CD4-positive, alpha-beta T cell treated with Interleukin-6 at 100 ng/mL for 8 hours (primary cell): ENCODE results near the gene NUMB.

Experiments
- DNase-seq: peaks from one replicate; pipeline ENCODE4 v3.0.0-alpha.2; 2020; ENCODE audit warnings: mixed read lengths, low spot score

Gene NUMB

DNA sequence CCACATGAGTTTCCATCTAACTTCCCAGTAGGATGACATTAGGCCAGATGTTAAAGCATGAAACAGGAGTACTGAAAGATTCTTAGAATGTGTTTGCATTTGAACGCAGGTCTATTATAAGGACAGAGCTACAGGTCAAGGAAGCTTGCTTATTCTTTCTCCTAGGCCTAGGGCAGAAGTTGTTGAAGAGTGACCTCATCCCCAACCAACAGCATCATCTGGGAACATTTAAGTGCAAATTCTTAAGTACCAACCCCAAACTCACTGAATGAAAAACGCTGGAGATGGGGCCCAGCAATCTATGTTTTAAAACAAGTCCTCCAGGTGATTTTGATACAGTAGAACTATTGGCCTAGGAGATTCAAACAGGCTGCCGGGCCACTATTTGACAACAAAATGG is 168.6 kb downstream of the NUMB start:
- no peak for DNase-seq

DNA sequence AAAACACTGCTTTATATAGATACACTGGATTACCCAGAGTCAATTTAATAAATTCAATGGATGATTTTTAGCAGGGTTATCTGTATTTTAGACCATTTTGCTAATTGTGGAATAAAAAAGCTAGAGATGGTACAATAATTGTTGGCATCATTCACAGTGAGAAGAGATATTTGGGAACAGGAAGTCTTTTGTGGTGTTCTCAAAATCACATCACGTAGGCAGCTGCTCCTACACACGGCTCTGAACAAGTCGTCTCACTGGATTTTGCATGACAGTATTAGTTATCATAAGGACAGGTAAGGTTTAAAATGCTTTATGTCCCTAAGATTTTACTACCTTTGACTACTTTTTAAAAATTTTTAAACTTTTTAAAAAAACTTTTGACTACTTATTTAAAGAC is 169.0 kb downstream of the NUMB start:
- DNase-seq = no peak

DNA sequence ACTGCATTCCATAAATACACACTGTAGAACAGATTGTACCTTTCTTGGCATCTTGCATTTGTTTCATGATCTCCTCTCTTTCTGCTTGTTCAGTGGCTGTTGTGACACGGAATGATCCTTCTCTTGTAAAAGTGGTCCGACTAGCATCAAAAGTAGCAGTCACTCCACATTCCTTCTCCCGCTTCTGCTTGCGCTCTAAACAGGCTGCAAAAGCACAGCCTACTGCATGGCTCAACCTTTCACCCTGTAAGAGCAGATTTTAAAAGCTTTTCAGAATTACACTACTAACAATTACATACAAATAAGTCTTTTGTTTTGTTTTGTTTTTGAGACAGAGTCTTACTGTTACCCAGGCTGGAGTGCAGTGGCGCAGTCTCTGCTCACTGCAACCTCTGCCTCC is 171.3 kb downstream of the NUMB start:
- no peak for DNase-seq

DNA sequence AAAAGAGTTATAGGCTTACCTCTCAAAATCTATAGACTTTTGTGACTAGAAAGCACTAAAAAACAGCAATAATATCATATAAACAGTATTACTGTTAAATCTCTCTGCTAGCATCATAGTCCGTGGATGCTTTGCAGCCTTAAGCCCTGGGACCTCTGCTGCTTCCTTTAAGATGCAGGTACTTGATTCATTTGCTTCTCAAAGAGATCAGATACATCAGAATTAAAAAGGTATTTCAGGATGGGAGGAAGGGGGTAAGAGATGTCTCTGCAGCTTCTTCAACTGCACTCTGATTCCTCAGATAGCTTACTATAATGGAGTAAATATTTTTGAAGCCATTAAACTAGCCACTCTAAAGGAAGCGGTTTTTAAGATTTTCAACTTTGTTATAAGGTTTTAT is 171.7 kb downstream of the NUMB start:
- no peak for DNase-seq

DNA sequence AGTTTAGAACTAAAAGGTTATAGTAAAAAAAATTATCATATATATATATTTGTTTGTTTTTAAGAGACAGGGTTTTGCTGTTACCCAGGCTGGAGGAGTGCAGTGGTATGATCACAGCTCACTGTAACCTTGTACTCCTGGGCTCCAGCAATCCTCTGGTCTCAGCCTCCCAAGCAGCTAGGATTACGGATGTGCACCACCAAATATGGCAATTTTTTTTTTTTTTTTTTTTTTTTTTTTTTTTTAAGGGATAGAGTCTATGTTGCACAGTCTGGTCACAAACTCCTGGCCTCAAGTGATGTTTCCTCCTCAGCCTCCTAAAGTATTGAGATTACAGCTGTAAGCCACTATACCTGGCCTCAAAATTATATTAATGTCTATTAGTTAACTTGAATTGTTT is 172.4 kb downstream of the NUMB start:
- no peak for DNase-seq

DNA sequence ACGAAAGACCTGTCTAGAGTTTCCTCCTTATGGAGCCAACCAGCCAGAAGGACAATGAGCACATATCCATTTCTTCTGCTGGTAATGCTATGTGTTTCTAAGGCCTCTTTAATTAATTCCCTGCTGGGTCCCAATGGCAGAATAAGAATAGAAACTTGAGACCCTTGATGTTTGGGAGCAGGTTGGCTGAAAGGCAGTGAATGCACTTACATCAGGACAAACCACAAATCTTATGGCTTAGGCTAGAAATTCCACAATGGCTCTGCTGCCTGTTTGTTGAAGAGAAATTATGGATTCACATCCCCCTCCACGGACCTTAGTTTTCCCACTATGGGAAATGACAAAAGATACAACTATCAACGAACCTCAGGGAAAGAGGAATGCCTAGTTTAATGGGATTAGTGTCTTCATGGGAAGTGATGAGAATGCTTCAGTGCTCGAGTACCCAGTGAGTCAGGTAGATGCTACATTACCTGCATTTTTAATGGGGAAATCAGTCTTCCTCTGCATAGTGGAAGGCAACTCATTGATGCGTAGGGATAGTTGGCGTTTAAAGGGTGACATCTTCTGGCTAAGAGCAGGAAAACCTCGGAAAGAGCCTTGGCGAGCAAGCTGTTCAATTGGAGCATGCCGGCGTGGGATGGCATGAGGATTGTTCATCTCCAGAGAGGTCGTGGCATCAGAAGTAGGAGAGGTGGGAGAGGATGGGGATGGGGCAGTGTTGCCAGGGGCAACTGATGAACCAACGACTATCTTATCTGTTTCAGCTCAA is 174.6 kb downstream of the NUMB start:
- no peak for DNase-seq

DNA sequence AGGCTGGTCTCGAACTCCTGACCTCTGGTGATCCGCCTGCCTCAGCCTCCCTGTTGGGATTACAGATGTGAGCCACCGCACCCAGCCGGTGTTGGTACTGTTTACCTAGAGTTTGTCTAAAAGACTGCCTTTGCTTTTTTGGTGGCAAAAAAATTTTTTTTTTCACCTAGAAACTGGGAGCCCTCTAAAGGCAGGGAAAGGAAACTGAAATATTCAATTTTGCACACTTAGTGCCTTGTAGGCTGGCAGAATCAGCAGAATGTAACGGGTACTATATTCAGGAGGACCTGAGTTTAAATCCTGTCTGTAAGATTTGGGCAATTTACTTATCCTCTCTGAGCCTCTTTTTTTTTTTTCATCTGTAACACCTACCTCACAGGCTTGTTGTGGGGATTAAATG is 177.4 kb downstream of the NUMB start:
- no peak for DNase-seq

DNA sequence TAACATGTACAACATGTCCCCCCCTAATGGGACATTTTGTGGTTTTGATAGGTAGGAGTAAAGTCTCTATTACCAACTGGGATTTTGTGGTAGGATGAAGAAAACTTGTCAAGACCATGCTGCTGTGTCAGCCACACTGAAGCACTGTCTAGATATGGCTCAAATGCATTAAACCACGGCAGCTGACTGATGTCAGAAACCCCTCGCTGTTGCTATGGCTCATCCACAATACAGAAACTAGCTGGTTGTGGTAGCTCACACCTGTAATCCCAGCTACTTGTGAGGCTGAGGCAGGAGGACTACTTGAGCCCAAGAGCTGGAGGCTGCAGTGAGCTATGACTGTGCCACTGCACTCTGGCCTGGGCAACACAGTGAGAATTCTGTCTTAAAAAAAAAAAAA is 181.0 kb downstream of the NUMB start:
- no peak for DNase-seq

DNA sequence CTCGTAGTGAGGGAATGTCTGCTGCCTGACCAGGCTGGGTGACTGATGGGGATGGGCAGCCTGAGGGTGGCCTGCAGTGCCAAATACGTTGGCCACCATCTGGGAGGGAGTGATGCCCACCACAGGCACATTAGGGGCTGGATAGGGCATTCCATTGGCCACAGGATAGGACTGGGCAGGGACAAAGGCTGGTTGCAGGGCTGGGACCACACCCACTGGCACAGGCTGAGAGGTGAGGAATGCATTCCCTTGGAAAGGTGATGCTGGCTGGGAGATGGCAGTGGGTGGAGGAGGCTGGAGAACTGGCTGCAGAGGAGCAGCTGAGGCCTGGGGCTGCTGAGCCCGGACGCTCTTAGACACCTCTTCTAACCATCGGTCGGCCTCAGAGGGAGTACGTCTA is 181.5 kb downstream of the NUMB start:
- no peak for DNase-seq

DNA sequence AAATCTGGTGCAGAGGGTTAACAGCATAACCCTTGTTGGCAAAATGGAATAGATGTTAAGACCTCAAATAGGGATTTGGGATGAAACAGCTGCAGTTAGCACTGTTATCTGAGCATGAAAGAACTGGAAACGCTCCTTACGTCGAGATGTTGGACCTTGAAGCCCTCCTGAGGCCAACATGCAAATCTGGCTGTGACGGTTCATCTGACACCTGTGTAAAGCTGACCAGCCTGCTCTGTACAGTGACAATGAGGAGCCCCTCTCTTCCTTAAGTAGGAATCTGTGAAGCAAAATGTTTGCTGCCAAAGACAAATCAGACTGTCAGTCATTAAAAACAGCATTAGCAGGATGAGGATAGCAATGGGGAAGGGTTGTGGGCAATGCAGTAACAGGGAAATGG is 184.5 kb downstream of the NUMB start:
- DNase-seq = no peak

DNA sequence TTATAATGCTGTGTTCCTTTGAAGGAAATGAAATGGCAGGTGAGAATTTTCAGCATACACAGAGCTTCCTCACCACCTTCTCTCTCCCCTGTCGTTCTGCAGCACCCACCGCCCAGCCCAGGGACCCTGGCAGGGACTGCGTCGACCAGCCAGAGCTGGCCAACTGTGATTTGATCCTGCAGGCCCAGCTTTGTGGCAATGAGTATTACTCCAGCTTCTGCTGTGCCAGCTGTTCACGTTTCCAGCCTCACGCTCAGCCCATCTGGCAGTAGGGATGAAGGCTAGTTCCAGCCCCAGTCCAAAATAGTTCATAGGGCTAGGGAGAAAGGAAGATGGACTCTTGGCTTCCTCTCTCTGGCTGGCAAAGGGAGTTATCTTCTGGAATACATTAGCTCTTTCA is 186.0 kb downstream of the NUMB start:
- no peak for DNase-seq

DNA sequence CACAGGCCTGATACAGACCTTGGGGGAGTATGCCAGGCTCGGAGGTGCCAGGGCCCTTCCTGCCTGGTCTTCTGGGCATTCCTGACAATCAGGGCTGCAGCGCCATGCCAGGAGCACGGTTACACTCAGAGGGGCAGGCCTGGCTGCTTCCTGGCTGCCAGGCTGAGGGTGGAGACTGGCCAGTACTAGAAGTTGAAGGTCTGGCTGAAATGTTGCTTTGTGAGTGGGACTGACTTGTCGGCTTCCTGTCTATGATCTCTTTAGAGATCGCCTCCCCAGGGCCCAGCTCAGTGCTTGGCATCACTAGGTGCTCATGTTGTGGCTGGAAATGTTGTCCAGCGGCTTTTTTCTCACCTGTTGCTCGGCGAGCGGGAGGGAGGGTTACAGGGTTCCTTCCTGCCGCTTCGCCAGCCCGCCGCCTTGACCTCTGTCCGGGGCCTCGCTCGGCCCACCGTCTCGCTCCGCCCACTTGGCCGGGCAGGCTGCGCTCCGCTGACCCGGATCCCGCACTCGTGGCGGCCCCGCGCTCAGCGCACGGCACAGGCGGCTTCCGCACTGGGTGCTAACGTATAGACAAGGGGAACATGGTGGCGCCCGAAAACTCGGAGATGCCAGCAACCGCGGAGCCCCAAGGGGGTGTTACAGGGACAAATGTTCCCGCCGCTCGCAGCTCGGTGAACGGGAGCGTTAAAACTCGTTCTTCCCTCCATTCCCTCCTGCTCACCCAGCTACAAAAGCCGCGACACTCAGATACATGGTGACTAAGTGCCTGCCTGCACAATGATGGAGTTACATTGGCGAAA is 188.4 kb downstream of the NUMB start:
- DNase-seq = no peak

DNA sequence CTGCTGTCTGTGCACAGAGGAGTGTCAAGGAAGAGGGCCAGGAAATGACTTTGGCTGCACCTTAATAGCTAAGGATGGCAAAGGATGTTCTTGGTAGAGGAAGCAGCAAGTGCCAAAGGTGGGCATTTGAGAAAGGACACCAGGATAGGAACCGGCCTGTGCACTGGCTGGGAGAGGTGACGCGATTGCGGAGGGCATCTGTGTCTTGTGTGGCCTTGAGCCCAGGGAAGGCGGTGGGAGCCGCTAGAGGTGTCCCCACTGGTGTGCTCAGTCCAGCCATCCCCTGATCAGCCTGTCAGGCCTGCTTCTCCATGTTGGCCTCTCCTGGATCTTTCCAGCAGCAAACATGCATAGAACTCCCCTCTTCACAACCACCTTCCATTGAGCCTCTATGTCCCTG is 190.9 kb downstream of the NUMB start:
- DNase-seq = no peak

DNA sequence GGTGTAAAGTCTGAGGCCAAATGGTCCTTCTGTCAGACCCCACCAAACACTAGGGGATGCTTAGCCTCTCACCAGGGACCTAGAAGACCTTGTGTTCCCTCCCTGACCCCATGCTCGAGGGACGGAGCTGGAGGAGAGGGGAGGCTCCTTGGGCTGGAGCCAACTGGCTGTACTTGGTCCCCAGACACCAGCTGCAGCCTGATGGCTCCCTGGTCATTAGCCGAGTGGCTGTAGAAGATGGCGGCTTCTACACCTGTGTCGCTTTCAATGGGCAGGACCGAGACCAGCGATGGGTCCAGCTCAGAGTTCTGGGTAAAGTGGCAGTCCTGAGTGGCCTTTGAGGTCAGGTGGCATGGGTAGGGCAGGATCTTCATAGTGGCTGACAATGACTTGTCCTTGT is 192.0 kb downstream of the NUMB start:
- DNase-seq = no peak

DNA sequence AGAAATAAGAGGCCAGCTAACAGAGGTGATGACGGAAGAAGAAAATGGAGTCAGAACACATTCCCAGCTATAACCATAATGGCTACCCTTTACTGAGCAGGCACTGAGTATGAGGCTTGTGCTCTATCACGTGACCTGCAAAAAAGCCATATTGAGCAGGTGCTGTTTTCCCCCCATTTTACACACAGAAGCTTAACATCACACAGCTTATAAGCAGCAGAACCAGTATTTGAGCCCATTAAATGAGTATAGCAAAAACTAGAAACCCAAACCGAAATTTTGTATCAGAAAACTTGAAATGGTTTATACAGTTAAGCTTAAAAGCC is 192.7 kb downstream of the NUMB start:
- no peak for DNase-seq

DNA sequence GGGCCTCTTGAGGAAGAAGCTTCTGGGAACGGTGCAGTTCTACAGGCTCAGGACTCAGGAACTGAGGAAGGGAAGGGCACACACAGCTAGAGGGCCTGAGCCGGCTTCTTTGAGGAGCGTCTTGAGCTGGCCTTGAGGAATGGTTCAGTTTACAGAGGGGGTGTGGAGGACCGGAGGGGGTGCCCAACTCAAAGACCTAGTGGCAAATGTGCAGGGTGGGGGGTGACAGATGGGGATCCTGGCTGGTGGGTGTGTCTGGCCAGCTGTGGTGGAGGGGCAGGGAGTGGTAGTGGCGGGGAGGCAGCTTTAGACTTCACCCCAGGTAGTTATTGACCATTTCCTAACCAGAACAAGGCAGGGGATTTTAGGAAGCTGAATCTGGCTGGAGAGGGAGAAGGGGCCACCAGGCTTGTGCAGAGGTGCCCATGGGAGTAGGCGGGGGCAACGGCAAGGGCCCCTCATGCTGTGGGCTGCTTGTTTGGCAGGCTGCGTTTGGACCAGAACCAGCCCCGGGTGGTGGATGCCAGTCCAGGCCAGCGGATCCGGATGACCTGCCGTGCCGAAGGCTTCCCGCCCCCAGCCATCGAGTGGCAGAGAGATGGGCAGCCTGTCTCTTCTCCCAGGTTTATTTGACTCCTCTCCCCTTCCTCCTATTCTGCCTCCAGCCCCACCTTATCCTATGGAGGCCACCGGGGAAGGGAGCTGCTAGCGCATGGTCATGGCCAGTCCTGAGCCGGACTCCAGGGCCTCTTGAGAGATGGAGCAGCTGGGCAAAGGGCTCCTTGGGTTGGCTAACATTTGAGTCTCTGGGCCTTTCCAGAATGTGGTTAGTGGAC is 193.2 kb downstream of the NUMB start:
- DNase-seq = no peak

DNA sequence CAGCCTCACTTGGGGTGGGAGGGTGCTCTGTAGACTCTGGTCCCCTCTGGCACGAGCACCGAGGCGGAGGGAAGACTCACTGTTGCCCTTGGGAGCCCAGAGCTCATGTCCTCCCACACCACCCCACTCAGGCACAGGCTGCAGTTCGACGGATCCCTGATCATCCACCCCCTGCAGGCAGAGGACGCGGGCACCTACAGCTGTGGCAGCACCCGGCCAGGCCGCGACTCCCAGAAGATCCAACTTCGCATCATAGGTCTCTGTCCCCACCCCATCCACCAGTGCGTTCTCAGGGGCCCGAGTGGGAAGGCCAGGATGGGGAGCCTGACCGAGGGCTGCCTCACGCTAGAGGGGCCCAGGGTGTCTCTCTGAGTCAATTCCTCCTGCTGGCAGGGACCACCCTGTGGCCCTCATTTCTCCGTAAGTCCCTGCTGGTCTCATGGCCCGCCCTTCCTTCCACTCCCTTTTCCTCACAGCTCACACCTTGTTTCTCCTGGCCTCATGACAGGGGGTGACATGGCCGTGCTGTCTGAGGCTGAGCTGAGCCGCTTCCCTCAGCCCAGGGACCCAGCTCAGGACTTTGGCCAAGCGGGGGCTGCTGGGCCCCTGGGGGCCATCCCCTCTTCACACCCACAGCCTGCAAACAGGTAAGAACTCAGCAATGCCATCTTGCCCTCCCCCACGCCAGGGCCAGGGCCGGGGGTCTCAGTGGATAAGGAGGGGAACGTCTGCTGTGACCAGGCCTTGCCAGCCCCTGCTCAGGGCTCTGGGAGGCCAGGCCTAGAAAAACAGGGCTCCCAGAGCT is 194.1 kb downstream of the NUMB start:
- no peak for DNase-seq

DNA sequence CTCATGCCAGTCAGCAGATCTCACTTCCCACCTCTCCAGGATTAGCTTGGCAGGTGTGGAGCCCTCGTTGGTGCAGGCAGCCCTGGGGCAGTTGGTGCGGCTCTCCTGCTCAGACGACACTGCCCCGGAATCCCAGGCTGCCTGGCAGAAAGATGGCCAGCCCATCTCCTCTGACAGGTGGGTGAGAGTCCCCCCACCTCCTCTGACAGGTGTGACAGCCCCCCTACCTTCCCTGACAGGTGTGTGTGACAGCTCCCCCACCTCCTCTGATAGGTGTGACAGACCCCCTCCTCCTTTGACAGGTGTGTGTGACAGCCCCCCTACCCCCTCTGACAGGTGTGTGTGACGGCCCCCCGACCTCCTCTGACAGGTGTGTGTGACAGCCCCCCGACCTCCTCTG is 194.7 kb downstream of the NUMB start:
- no peak for DNase-seq

DNA sequence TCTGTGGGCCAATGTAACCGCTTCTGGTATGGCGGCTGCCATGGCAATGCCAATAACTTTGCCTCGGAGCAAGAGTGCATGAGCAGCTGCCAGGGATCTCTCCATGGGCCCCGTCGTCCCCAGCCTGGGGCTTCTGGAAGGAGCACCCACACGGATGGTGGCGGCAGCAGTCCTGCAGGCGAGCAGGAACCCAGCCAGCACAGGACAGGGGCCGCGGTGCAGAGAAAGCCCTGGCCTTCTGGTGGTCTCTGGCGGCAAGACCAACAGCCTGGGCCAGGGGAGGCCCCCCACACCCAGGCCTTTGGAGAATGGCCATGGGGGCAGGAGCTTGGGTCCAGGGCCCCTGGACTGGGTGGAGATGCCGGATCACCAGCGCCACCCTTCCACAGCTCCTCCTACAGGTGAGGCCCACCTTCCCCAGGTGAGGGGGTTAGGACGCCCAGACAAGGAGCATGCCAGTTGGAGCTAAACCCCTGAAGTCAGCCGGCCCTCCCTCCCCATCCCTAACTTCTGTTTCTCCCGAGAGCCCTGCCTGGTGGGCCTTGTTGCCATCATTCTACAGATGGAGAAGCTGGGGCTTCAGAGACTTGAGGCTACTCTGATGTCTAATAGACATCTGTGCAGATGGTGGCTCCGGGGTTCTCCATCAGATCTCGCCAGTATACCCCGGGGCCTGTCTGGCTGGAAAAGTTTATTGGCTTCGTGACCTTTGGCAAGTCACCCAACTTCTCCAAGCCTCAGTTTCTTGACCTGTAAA is 195.7 kb downstream of the NUMB start:
- no peak for DNase-seq

DNA sequence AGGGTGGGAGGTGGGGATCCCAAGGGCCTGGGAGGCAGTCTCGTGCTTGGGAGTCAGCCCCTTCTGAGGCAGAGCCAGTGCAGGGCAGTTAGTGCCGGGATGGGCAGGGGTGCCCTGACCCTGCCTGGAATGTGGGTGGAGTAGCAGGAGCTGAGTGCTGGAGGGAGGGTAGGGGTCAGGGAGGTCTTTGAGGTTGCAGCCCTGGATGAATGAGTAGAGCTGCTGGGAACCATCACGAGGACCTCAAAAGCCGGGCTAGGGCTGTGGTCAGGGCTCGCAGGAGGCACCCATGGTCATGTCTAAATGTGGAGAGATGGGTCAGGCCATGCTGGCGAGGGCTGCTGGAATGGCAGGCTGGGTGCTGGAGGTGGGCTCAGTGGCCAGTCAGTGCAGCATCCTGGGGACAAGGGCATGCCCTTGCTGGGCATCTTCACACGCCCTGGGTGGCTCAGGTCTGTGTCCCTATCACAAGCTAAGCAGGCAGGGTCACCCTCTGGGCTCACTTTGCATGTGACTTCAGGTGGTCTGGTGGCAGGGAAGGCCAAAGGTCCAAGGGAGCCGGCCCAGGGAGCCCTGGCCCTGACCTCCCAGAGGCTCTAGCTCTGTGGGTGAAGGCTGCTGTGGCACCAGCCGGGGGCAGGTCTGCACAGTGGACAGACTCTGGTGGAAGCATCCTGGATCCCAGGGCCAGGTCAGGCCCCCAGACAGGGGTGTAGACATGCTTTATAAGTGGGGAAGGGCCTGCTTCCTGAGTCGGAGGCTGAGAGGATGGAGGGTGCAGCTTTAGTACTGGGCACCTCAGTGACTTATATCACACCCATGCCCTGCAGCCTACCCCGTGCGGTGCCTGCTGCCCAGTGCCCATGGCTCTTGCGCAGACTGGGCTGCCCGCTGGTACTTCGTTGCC is 196.6 kb downstream of the NUMB start:
- DNase-seq = no peak
